ENCODE results near the gene STK32C.

DNA sequence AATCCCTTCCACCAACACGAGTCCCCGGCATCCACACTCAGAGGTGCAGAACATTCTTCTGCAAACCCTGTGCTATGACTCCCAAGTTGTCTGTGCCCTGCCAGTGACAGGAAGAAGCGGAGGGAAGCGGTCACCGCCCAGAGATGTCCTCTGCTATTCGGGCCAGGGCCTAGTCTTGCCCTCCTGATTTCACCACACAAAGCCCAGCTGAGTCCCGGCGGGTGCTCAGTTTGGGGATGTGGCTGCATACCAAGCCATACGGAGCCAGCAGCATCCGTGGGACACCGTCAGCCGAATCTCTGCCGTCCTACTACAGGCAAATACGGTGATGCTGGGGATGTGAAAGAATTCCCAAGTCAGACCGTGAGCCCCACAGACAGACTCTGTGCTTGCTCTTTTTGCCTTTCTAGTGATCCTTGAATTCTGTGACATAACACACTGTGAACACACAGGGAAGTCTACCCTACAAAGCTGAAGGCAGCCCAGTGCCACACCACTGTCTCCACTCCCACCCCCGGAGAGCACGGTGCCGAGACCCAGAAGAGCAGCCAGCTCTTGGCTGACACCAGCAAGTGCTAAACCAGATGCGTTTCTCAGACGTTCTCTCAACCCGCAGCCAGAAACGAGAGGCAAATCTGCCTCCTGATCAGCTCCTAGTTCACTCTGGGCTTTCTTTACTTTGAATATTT lies 2.0 kb downstream of the STK32C start:
- TF ChIP-seq, protein P1, sequence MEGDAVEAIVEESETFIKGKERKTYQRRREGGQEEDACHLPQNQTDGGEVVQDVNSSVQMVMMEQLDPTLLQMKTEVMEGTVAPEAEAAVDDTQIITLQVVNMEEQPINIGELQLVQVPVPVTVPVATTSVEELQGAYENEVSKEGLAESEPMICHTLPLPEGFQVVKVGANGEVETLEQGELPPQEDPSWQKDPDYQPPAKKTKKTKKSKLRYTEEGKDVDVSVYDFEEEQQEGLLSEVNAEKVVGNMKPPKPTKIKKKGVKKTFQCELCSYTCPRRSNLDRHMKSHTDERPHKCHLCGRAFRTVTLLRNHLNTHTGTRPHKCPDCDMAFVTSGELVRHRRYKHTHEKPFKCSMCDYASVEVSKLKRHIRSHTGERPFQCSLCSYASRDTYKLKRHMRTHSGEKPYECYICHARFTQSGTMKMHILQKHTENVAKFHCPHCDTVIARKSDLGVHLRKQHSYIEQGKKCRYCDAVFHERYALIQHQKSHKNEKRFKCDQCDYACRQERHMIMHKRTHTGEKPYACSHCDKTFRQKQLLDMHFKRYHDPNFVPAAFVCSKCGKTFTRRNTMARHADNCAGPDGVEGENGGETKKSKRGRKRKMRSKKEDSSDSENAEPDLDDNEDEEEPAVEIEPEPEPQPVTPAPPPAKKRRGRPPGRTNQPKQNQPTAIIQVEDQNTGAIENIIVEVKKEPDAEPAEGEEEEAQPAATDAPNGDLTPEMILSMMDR (IDR thresholded peaks at IDR 0.05), result no peak
- no peak for TF ChIP-seq POLR2A (IDR thresholded peaks at IDR 0.05)
